Right renal cortex interstitium (tissue), 3 donors: ENCODE data around the gene ILDR1. TPM values are rescaled to one million over a fixed set of nuclear protein-coding genes. Genes with fewer than 3 reads are reported as not detected.

Experiments used
- DNase-seq, 3 donors: peaks; one replicate each; pipeline ENCODE4 v3.0.0-alpha.2; 2013; ENCODE audit warnings: low read depth in 3 of 3, low spot score in 2 of 3
- polyA plus RNA-seq, 3 donors: library from polyadenylated mRNA; unstranded; fragments of 120-200 nt; gene quantifications; one replicate each; pipeline ENCODE4 v1.2.1, GENCODE V29; 2013; ENCODE audit not compliant: insufficient read length in 3 of 3

Gene ILDR1
- polyA plus RNA-seq, 3 donors = 8.1 to 8.3 (median 8.2) TPM

GRCh38 chr3:122021037-122021436 is 1.0 kb downstream of the ILDR1 start:
- DNase-seq = no peak

GRCh38 chr3:122019493-122019892 is 2.6 kb downstream of the ILDR1 start:
- no peak for DNase-seq

- no peak for DNase-seq
These were observed 7.3 kb downstream of the ILDR1 start for GRCh38 chr3:122014741-122015140.

- no peak for DNase-seq
These were observed 8.6 kb downstream of the ILDR1 start for GRCh38 chr3:122013448-122013925.

GRCh38 chr3:122012821-122013220 is 9.2 kb downstream of the ILDR1 start:
- DNase-seq = no peak

GRCh38 chr3:122011396-122011795 is 10.7 kb downstream of the ILDR1 start:
- DNase-seq = no peak

- DNase-seq = no peak
These were observed 11.5 kb downstream of the ILDR1 start for GRCh38 chr3:122010506-122010905.

- no peak for DNase-seq
These were observed 13.9 kb downstream of the ILDR1 start for GRCh38 chr3:122008166-122008565.

GRCh38 chr3:122006267-122006666 is 15.8 kb downstream of the ILDR1 start:
- DNase-seq = no peak

- no peak for DNase-seq
These were observed 17.0 kb downstream of the ILDR1 start for GRCh38 chr3:122004991-122005565.

GRCh38 chr3:122004107-122004506 is 17.9 kb downstream of the ILDR1 start:
- DNase-seq = no peak

- no peak for DNase-seq
These were observed 18.4 kb downstream of the ILDR1 start for GRCh38 chr3:122003606-122004005.

- no peak for DNase-seq
These were observed 18.9 kb downstream of the ILDR1 start for GRCh38 chr3:122003112-122003511.

- no peak for DNase-seq
These were observed 19.4 kb downstream of the ILDR1 start for GRCh38 chr3:122002611-122003010.

GRCh38 chr3:122001892-122002291 is 20.2 kb downstream of the ILDR1 start:
- no peak for DNase-seq

GRCh38 chr3:122000936-122001605 is 21.0 kb downstream of the ILDR1 start:
- no peak for DNase-seq

GRCh38 chr3:121999931-122000330 is 22.1 kb downstream of the ILDR1 start:
- DNase-seq = no peak

GRCh38 chr3:121998611-121999473 is 23.2 kb downstream of the ILDR1 start:
- DNase-seq = no peak

- DNase-seq = no peak
These were observed 23.9 kb downstream of the ILDR1 start for GRCh38 chr3:121998030-121998580.

GRCh38 chr3:121997372-121997771 is 24.7 kb downstream of the ILDR1 start:
- DNase-seq = no peak

GRCh38 chr3:121996441-121996840 is 25.6 kb downstream of the ILDR1 start:
- DNase-seq = no peak
